ENCODE measurements around the gene CKLF. TPM values are rescaled to one million over a fixed set of nuclear protein-coding genes. Genes with fewer than 3 reads are reported as not detected.

Gene CKLF, protein sequence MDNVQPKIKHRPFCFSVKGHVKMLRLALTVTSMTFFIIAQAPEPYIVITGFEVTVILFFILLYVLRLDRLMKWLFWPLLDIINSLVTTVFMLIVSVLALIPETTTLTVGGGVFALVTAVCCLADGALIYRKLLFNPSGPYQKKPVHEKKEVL
- 36.8 TPM for total RNA-seq

DNA sequence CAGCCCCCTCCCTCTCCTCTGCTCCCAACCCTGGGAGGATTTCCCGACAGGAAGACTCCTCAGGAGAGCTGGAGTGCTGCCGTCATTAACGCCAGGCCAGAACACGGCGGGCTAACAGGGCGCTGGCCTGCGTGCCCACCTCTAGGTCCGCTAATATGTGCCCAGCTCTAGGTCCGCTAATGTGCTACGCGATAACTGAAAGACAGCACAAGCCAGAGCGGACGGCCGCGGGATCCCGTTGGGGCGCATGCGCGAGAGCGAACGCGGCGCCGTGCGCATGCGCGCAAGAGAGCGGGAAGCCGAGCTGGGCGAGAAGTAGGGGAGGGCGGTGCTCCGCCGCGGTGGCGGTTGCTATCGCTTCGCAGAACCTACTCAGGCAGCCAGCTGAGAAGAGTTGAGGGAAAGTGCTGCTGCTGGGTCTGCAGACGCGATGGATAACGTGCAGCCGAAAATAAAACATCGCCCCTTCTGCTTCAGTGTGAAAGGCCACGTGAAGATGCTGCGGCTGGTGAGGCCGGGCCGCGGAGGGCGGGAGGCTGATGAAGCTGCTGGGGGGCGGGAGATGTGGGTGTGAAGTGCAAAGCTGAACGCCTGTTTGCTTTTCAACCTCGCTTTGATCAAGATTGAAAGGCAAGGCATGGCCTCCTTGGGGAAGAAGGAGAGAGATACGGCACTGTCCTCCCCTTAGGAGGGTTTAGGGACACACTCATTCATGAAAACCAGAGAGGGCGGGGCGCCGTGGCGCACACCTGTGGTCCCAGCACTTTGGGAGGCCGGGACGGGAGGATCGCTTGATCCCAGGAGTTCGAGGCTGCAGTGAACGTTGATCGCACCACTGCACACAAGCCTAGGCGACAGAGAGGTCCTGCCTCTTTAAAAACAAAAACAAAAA lies at the start of gene CKLF:
TSS of gene CKLF (plus strand) at position 291 of the 892 bp plus-strand sequence. CDS start at position 431, 140 bp downstream.

GRCh38 chr16:66549284-66550131 lies 2.9 kb upstream of the CKLF start, which contains the start of gene TK2:
Gene TK2, minus strand, starts transcription at chr16:66550122. Its CDS starts 61 bp downstream, at chr16:66550061.

GRCh38 chr16:66566051-66566901 lies 13.9 kb downstream of the CKLF start, which contains the start of gene CMTM1:
Gene CMTM1, plus strand, starts transcription at chr16:66566439. Its CDS starts 75 bp downstream, at chr16:66566514.

DNA sequence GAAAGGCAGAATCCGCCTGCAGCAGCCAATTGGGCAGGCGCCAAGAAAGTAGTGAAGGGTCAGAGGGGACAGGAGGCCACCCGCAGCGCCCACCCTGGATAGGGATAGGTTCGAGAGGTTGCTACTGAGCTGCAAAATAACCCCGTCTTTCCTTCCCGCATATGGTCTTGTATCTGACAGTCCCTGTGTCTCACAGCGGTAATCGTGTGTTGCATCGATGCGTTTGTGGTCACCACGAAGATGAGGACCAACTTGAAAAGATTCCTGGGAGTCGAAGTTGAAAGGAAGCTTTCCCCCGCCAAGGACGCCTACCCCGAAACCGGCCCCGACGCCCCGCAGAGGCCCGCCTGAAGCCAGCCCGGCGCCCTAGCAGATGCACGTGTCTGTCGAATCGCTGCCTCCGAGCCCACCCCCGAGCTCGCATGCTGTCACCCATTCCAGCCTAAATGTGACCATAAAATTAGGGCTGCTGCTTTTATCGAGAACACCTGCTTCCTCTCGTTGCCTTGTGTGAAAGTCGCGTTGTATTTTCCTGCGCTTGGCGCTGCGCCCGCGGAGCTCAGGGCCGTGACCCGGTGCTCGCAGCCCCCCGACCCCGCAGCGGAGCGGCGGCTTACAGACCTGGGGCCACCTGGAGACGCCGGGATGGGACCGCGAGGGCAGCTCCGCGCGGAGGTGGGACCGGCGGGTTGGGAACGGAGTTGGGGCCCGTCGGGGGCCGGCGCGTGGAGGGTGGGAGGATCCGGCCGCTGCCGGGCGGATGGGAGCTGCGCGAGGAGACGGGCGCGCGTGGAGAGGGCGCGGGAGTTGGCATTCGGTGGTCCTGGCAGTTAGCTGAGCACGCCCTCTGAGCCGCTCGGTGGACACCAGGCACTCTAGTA lies 26.5 kb downstream of the CKLF start, which contains the start of gene CMTM2:
TSS of gene CMTM2 (plus strand) at position 813 of the 881 bp plus-strand sequence. CDS start 145 bp downstream, outside the sequence.

GRCh38 chr16:66604376-66605176 lies 52.2 kb downstream of the CKLF start, which contains the start of gene CMTM3:
Gene CMTM3, plus strand, starts transcription at chr16:66604704. Its CDS starts 102 bp downstream, at chr16:66604806.

Small RNA genes within 50 kb of the gene (small RNA-seq; reads per million reads assigned to genes)
- not detected for gene CKLF-CMTM1 (ENCODE audit: low replicate concordance)

Other genes starting within 250 kb of the CKLF start
- 67.2 TPM for gene CDH5, start 185.9 kb upstream of the CKLF start, total RNA-seq
- gene BEAN1, start 125.3 kb upstream of the CKLF start, total RNA-seq = 0.99 TPM
- gene TK2, start 2.5 kb upstream of the CKLF start, total RNA-seq = 29.3 TPM
- gene CMTM1, start 13.9 kb downstream of the CKLF start, total RNA-seq = 4.3 TPM
- 0.93 TPM for gene CMTM2, start 26.9 kb downstream of the CKLF start, total RNA-seq
- gene CMTM3, start 52.1 kb downstream of the CKLF start, total RNA-seq = 35.4 TPM
- 89.0 TPM for gene CMTM4, start 144.2 kb downstream of the CKLF start, total RNA-seq
- gene DYNC1LI2, start 199.0 kb downstream of the CKLF start, total RNA-seq = 124 TPM
- not detected for gene TERB1, start 249.0 kb downstream of the CKLF start, total RNA-seq

All from metanephros (tissue), 2 donors.